ENCODE results near the gene CTNNA1. TPM values are rescaled to one million over a fixed set of nuclear protein-coding genes. Genes with fewer than 3 reads are reported as not detected.
"Not testable (repeated sequence)": the region's sequence is repeated elsewhere in the genome, so short reads cannot be mapped to it uniquely, and the experiment has no call there.

Gene CTNNA1
- total and polyA plus RNA-seq, 2 donors (not counting 3 experiments of a cell fraction or from before 2014, with no cell fraction given) = 156 to 394 TPM

DNA sequence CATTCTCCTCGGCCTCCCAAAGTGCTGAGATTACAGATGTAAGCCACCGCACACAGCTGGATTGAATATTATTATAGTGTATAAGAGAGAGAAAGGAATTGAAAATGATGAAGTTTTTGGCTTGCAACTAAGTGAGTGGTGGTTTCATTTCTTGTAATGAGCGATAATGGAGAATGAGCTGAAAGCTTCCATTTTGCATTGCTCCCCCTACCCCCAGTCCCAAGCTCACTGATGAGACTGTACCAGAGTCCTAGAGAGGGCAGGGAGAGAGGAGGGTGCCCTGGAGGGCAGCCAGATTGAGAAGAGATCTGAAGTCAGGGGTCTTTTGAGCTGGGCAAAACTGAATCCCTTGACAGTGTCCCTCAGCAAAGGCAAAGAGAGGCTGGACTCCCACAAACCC is 38.5 kb upstream of the CTNNA1 start:
- H4K20me1 ChIP-seq (replicated peaks; ENCODE audit: control insufficient read depth, extremely low read depth, insufficient read depth, low read length) = no peaks in the 10 kb centered on the region
- no peaks in the 10 kb centered on the region for H3K79me2 ChIP-seq (ENCODE audit: control insufficient read depth, insufficient read depth, low read length)
- no peak overlapping the region for H3K4me3 ChIP-seq (replicated peaks in 1 of 3; ENCODE audit: insufficient read depth in 1 of 3, low read depth in 1 of 3, low read length in 3 of 3)
- peaks cover 0 to 2% of the 10 kb centered on the region in 2 experiments for H3K27me3 ChIP-seq (ENCODE audit: control insufficient read depth in 2 of 2, insufficient read depth in 2 of 2, low read length in 2 of 2)
- no peaks in the 10 kb centered on the region for H3K9me1 ChIP-seq (replicated peaks; ENCODE audit: control insufficient read depth, extremely low read depth, insufficient read depth, low read length)
- TF ChIP-seq POLR2AphosphoS5 (IDR thresholded peaks at IDR 0.05; ENCODE audit: insufficient read depth, low read depth, low read length) (no peak), MYC (IDR thresholded peaks at IDR 0.05; ENCODE audit: low read depth, low read length) (no peak)
- dilution Hi-C loops (cut with MboI; ENCODE audit: extremely low pct_ligation_motif_present, low sequenced_read_pairs) = no loop called here
- H2AFZ ChIP-seq (ENCODE audit: low read depth, low read length) = no peak overlapping the region
- H3K4me1 ChIP-seq (ENCODE audit: control insufficient read depth, extremely low read depth, insufficient read depth, low read length) = no peaks in the 10 kb centered on the region
- no peaks in the 10 kb centered on the region for H3K9me3 ChIP-seq (replicated peaks; ENCODE audit: control insufficient read depth, insufficient read depth, low read length)
- no peak overlapping the region for H3K9ac ChIP-seq (replicated peaks; ENCODE audit: extremely low read depth, insufficient read depth, low read length)
- intact Hi-C loops (cut with micrococcal nuclease) = no loop called here
- ChIA-PET CTCF (interaction anchor here (0.6 to 1.3 kb wide), 5 partner anchors 10 to 73 kb away, joined by 3 to 4 read pairs (median 3); no protein-coding TSS in a partner anchor), POLR2A (no interaction called here)
- DNase-seq (ENCODE audit: low read depth, low spot score) = no peak
- H3K4me2 ChIP-seq (ENCODE audit: insufficient read depth, low read length) = no peak overlapping the region
- no peak for FAIRE-seq
- BruUV-seq (replicated peaks) = no TSS peak
- H3K36me3 ChIP-seq (ENCODE audit: control insufficient read depth in 2 of 2, extremely low read depth in 1 of 2, insufficient read depth in 2 of 2, low read length in 2 of 2) = no peaks in the 10 kb centered on the region
- H3K27ac ChIP-seq (ENCODE audit: insufficient read depth, low read depth, low read length) = no peak overlapping the region

DNA sequence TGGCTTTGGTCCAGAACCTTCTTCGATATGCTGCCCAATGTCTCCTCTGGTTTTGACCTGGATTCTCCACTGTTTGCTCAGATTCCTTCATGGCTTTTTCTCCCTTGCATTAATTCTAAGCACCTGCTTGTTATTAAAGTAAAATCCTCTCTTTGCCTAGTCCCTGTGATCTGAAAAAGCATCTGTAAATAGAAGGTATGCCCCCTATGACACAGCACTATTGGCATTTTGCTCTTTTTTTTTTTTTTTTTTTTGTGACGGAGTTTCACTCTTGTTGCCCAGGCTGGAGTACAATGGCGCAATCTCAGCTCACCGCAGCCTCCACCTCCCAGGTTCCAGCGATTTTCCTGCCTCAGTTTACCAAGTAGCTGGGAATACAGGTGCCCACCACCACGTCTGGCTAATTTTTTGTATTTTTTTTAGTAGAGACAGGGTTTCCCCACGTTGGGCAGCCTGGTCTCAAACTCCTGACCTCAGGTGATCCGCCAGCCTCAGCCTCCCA is 37.2 kb upstream of the CTNNA1 start:
- DNase-seq (ENCODE audit: low read depth, low spot score); H3K27me3 ChIP-seq (ENCODE audit: control insufficient read depth in 2 of 2, insufficient read depth in 2 of 2, low read length in 2 of 2); H3K9ac ChIP-seq (replicated peaks; ENCODE audit: extremely low read depth, insufficient read depth, low read length); H2AFZ ChIP-seq (ENCODE audit: low read depth, low read length); BruUV-seq (replicated peaks); H3K9me1 ChIP-seq (replicated peaks; ENCODE audit: control insufficient read depth, extremely low read depth, insufficient read depth, low read length); intact Hi-C loops (cut with micrococcal nuclease); POLR2A ChIA-PET; H3K79me2 ChIP-seq (ENCODE audit: control insufficient read depth, insufficient read depth, low read length); H3K4me2 ChIP-seq (ENCODE audit: insufficient read depth, low read length); H3K36me3 ChIP-seq (ENCODE audit: control insufficient read depth in 2 of 2, extremely low read depth in 1 of 2, insufficient read depth in 2 of 2, low read length in 2 of 2); H3K4me3 ChIP-seq (replicated peaks in 1 of 3; ENCODE audit: insufficient read depth in 1 of 3, low read depth in 1 of 3, low read length in 3 of 3); H3K9me3 ChIP-seq (replicated peaks; ENCODE audit: control insufficient read depth, insufficient read depth, low read length); H3K27ac ChIP-seq (ENCODE audit: insufficient read depth, low read depth, low read length); dilution Hi-C loops (cut with MboI; ENCODE audit: extremely low pct_ligation_motif_present, low sequenced_read_pairs); FAIRE-seq; H3K4me1 ChIP-seq (ENCODE audit: control insufficient read depth, extremely low read depth, insufficient read depth, low read length); H4K20me1 ChIP-seq (replicated peaks; ENCODE audit: control insufficient read depth, extremely low read depth, insufficient read depth, low read length): not testable (repeated sequence)
- CTCF ChIA-PET = interaction anchor here (1.3 to 1.4 kb wide), 2 partner anchors 12 to 18 kb away, joined by 4 to 5 read pairs; no protein-coding TSS in a partner anchor

All from endothelial cell of umbilical vein (primary cell).